SK-N-SH (cell line): Measurements from ENCODE around the gene CHMP4A. TPM values are rescaled to one million over a fixed set of nuclear protein-coding genes. Genes with fewer than 3 reads are reported as not detected.

Experiments used
- CTCF ChIA-PET: fragments of 300-600, 350-600 bp; formaldehyde crosslinking; extraction: SDS; loops from one replicate; lab custom pipeline; 2021; lab: Yijun Ruan, JAX
- POLR2A ChIA-PET: fragments of 350-600 bp; sonication (Branson Sonifier 250); formaldehyde crosslinking; extraction: SDS; loops from one replicate; lab custom pipeline; 2020; ENCODE audit warnings: antibody characterized with exemption, inconsistent platforms; lab: Yijun Ruan, JAX
- DNase-seq: peaks from one replicate; pipeline ENCODE4 v3.0.0; 2012
- H2AFZ ChIP-seq: fragments of 200-600 bp; sonication (generic); 2 replicates; pipeline ENCODE4 v1.8.1; 2016; ENCODE audit warnings: antibody characterized with exemption, mild to moderate bottlenecking, low read depth
- H3F3A ChIP-seq: fragments of 200-600 bp; sonication (generic); replicated peaks from 2 replicates; pipeline ENCODE3; 2016; ENCODE audit warnings: antibody characterized with exemption, mild to moderate bottlenecking; ENCODE audit not compliant: insufficient read depth
- H3K27ac ChIP-seq, 2 experiments: fragments of 200-500 bp in 1 of 2; fragments of 200-600 bp in 1 of 2; sonication (Bioruptor generic) in 1 of 2; sonication (generic), shearing (Covaris generic) in 1 of 2; 2 replicates each; pipeline versions ENCODE4 v1.5.1 to v1.6.1; 2014 to 2016; ENCODE audit warnings: low read depth in 2 of 2, inconsistent platforms in 1 of 2, low read length in 1 of 2, mild to moderate bottlenecking in 1 of 2, mixed read lengths in 1 of 2
- H3K27me3 ChIP-seq: fragments of 200-600 bp; sonication (generic), shearing (Covaris generic); 2 replicates; pipeline ENCODE4 v1.6.1; 2016; ENCODE audit warnings: mixed run types; ENCODE audit not compliant: insufficient read depth
- H3K36me3 ChIP-seq, 2 experiments: fragments of 200-500 bp in 1 of 2; fragments of 200-600 bp in 1 of 2; sonication (Bioruptor generic) in 1 of 2; sonication (generic) in 1 of 2; replicated peaks in 1 of 2; 2 replicates each; pipeline versions ENCODE3 to v1.5.1; 2014 to 2016; ENCODE audit warnings: low read length in 1 of 2, mild to moderate bottlenecking in 1 of 2; ENCODE audit not compliant: insufficient read depth in 2 of 2, control insufficient read depth in 1 of 2
- H3K4me1 ChIP-seq, 2 experiments: fragments of 200-500 bp in 1 of 2; fragments of 200-600 bp in 1 of 2; sonication (Bioruptor generic) in 1 of 2; sonication (generic), shearing (Covaris generic) in 1 of 2; 2 replicates each; pipeline versions ENCODE4 v1.5.1 to v1.6.1; 2014 to 2016; ENCODE audit warnings: low read depth in 1 of 2, low read length in 1 of 2, mixed run types in 1 of 2; ENCODE audit not compliant: insufficient read depth in 2 of 2, control insufficient read depth in 1 of 2
- H3K4me2 ChIP-seq: fragments of 200-600 bp; sonication (generic), shearing (Covaris generic); 2 replicates; pipeline ENCODE4 v1.6.1; 2017; ENCODE audit warnings: mixed run types
- H3K4me3 ChIP-seq, 2 experiments: fragments of 200-500 bp in 1 of 2; fragments of 200-600 bp in 1 of 2; sonication (Bioruptor generic) in 1 of 2; sonication (generic), shearing (Covaris generic) in 1 of 2; 2 replicates each; pipeline versions ENCODE4 v1.5.1 to v1.8.1; 2014 to 2016; ENCODE audit warnings: low read depth in 2 of 2, inconsistent platforms in 1 of 2, low read length in 1 of 2, mild to moderate bottlenecking in 1 of 2, mixed read lengths in 1 of 2, moderate library complexity in 1 of 2
- H3K79me2 ChIP-seq: fragments of 200-600 bp; sonication (generic); 2 replicates; pipeline ENCODE4 v1.8.1; 2017; ENCODE audit warnings: mild to moderate bottlenecking; ENCODE audit not compliant: insufficient read depth
- H3K9ac ChIP-seq: fragments of 200-600 bp; sonication (generic); 2 replicates; pipeline ENCODE4 v1.6.1; 2017; ENCODE audit warnings: mixed run types
- H3K9me2 ChIP-seq: fragments of 200-600 bp; sonication (generic); 2 replicates; pipeline ENCODE4 v1.6.1; 2017; ENCODE audit warnings: mixed run types
- H3K9me3 ChIP-seq: fragments of 200-600 bp; sonication (generic); 2 replicates; pipeline ENCODE4 v1.6.1; 2017; ENCODE audit warnings: mixed run types, mild to moderate bottlenecking, moderate library complexity
- H4K20me1 ChIP-seq: fragments of 200-600 bp; sonication (generic); 2 replicates; pipeline ENCODE4 v1.6.1; 2017; ENCODE audit warnings: mild to moderate bottlenecking, mixed run types; ENCODE audit not compliant: insufficient read depth
- GABPA ChIP-seq: IDR thresholded peaks from 2 replicates; pipeline ENCODE4 v1.4.0; 2012; ENCODE audit warnings: low read depth, mild to moderate bottlenecking
- GATA2 ChIP-seq: sonication (generic); formaldehyde crosslinking; IDR thresholded peaks from 2 replicates; pipeline ENCODE4 v1.5.0; 2020; ENCODE audit warnings: mild to moderate bottlenecking, missing genetic modification reagents
- RAD21 ChIP-seq: IDR thresholded peaks from 2 replicates; pipeline ENCODE4 v1.6.1; 2012; ENCODE audit warnings: mild to moderate bottlenecking, low read length
- RXRA ChIP-seq: IDR thresholded peaks from 2 replicates; pipeline ENCODE4 v1.4.0; 2012; ENCODE audit warnings: low read depth, mild to moderate bottlenecking, borderline replicate concordance
- SMC3 ChIP-seq: IDR thresholded peaks from 2 replicates; pipeline ENCODE4 v1.6.1; 2012; ENCODE audit warnings: low read depth, low read length, improper control_type of control experiment
- ZBTB33 ChIP-seq: IDR thresholded peaks from 2 replicates; pipeline ENCODE4 v1.4.0; 2012; ENCODE audit warnings: low read depth, borderline replicate concordance
- WGBS: methylation state at CpG from one replicate; pipeline ENCODE4 v1.1.6; 2017; ENCODE audit warnings: low lambda C conversion rate; 5-methylcytosine and 5-hydroxymethylcytosine counted together
- polyA plus RNA-seq, 3 experiments: library from polyadenylated mRNA; depleted of rRNA; stranded (reverse); fragments of >200 nt; gene quantifications; 2 replicates each; pipeline ENCODE4 v1.2.3, GENCODE V29; 2012
- TF ChIP-seq, protein P1 (sequence below): IDR thresholded peaks from 2 replicates; pipeline ENCODE4 v1.4.0; 2012; ENCODE audit warnings: low read depth, borderline replicate concordance

The CHMP4A gene
- polyA plus RNA-seq, 1 of the 3 experiments (the other 2 are of a cell fraction), result 92.4 TPM

GRCh38 chr14:24207625-24208024 is 5.7 kb downstream of the CHMP4A start:
- no peaks in the 10 kb centered on the region for H3K9me2 ChIP-seq
- 95% methylated on average over 2 of the region's 2 CpGs for WGBS
- no peak overlapping the region for H3K27ac ChIP-seq
- no peaks in the 10 kb centered on the region for H4K20me1 ChIP-seq
- ChIA-PET CTCF (interaction anchor here (1.1 to 1.2 kb wide), 2 partner anchors 8 to 101 kb away, joined by 3 to 4 read pairs; partner anchors contain the start of gene MDP1), POLR2A (interaction anchor here (1.1 kb wide), 1 partner anchor 12 kb away, joined by 3 read pairs; the partner anchor contains the start of gene TM9SF1)
- no peak overlapping the region for H3K4me3 ChIP-seq
- no peaks in the 10 kb centered on the region; a peak in 1 of 4 replicates for H3K4me1 ChIP-seq
- H3F3A ChIP-seq, result peaks cover 8% of the 10 kb centered on the region
- no peak for TF ChIP-seq ZBTB33
- TF ChIP-seq RAD21, result no peak
- TF ChIP-seq GATA2 (CRISPR knock-in tag), result no peak
- no peak for TF ChIP-seq GABPA
- TF ChIP-seq SMC3, result no peak
- no peak overlapping the region for H2AFZ ChIP-seq
- H3K36me3 ChIP-seq, result peaks cover 53 to 55% of the 10 kb centered on the region in 2 experiments
- no peak overlapping the region for H3K4me2 ChIP-seq
- H3K79me2 ChIP-seq, result peaks cover 23% of the 10 kb centered on the region
- no peak for DNase-seq
- H3K9me3 ChIP-seq, result no peaks in the 10 kb centered on the region
- H3K9ac ChIP-seq, result no peak overlapping the region
- no peaks in the 10 kb centered on the region for H3K27me3 ChIP-seq

- TF ChIP-seq, protein P1, sequence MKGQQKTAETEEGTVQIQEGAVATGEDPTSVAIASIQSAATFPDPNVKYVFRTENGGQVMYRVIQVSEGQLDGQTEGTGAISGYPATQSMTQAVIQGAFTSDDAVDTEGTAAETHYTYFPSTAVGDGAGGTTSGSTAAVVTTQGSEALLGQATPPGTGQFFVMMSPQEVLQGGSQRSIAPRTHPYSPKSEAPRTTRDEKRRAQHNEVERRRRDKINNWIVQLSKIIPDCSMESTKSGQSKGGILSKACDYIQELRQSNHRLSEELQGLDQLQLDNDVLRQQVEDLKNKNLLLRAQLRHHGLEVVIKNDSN, result no peak
- TF ChIP-seq RXRA (no peak), SMC3 (no peak)
- no peaks in the 10 kb centered on the region for H4K20me1 ChIP-seq
- H3K27ac ChIP-seq, result no peak overlapping the region
- peaks cover 3% of the 10 kb centered on the region for H3F3A ChIP-seq
- 94% methylated on average over 5 of the region's 5 CpGs for WGBS
- H3K27me3 ChIP-seq, result no peaks in the 10 kb centered on the region
- peaks cover 18% of the 10 kb centered on the region for H3K79me2 ChIP-seq
- H3K9ac ChIP-seq, result no peak overlapping the region
- ChIA-PET POLR2A (interaction anchor here (1.1 kb wide), 1 partner anchor 11 kb away, joined by 3 read pairs; the partner anchor contains the start of gene TM9SF1), CTCF (interaction anchor here (1.1 to 1.2 kb wide), 2 partner anchors 9 to 101 kb away, joined by 3 to 4 read pairs; partner anchors contain the start of gene MDP1)
- no peaks in the 10 kb centered on the region for H3K9me3 ChIP-seq
- H2AFZ ChIP-seq, result no peak overlapping the region
- DNase-seq, result no peak
- H3K36me3 ChIP-seq, result peaks cover 55 to 56% of the 10 kb centered on the region in 2 experiments
- H3K4me2 ChIP-seq, result no peak overlapping the region
- H3K4me1 ChIP-seq, result no peaks in the 10 kb centered on the region; a peak in 1 of 4 replicates
- no peaks in the 10 kb centered on the region for H3K9me2 ChIP-seq
- H3K4me3 ChIP-seq, result no peak overlapping the region
These were observed 6.2 kb downstream of the CHMP4A start for GRCh38 chr14:24207104-24207551.
